NCI-H2029 treated with DMSO at 0.1 percent for 48 hours (cell line): ENCODE measurements around the gene NPDC1.
A peak's percentile ranks its signal among the peaks of the same experiment; 100 is the strongest.
"Not testable (repeated sequence)": the region's sequence is repeated elsewhere in the genome, so short reads cannot be mapped to it uniquely, and the experiment has no call there.

Experiments
- DNase-seq: peaks from one replicate; lab custom pipeline; 2025; lab: John Stamatoyannopoulos, UW

NPDC1 gene

DNA sequence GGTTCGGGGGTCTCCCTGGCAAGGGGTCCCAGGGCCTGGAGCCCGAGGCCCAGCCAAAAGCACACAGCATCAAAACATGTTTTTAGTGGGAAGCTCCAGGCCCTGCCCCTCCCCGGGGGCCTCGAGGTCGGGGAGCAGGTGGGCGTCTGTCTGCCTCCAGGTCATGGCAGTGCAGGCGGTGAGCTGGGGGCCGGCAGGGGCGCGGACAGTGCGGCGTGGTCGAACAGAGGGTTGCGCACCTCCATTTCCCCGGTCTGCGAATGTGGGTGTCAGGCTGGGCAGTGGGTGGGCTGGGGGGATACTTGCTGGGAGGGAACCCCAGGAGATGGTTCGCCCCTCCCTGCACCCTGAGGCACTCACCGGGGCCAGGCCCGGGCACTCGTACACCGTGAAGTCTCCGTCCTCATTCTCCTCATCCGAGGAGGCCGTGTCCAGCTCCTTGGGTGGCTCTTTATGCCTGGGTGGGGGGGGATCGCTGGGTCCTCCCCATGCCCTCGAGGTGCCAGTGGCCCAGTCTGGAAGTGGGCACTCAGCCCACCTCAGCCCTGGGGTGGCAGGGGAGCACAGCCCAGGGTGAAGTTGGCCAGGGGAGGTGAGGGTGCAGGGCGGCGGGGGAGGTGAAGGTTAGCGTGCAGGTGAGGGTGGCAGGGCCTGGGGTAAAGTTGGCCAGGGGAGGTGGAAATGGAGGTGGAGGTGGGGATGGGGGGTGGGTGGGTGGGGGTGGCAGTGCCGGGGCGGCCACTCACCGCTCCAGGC is 6.2 kb downstream of the NPDC1 start:
- DNase-seq = no peak

DNA sequence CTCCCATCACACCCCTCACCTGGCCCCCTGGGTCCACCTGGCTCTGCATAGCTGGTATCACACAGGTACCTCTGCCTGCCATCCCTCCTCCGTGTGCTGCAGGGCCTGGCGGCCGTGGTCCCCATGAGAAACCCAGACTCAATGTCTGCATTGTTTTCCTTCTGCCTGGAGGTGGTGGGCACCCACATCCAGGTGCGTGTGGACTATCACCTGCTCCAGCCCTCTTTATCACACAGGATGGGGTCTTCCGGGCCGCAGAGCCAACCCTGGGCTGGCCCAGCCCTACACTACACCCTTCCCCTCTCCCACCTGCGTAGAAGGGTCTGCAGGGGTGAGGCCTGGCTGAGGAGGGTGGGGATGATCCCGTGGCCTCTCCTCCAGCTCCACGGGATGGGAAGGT is 7.1 kb downstream of the NPDC1 start:
- no peak for DNase-seq

DNA sequence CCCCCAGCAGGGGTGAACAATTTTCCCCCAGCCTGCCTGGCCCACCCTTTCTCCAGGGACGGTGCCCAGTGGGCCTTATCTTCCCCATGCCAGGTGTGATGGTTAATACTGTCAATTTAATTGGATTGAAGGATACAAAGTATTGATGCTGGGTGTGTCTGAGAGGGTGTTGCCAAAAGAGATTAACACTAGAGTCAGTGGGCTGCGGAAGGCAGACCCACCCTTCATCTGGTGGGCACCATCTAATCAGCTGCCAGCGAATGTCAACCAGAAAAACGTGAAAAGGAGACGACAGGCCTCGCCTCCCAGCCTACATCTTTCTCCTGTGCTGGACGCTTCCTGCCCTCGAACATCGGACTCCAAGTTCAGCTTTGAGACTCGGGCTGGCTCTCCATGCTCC is 8.5 kb downstream of the NPDC1 start:
- DNase-seq = no peak

DNA sequence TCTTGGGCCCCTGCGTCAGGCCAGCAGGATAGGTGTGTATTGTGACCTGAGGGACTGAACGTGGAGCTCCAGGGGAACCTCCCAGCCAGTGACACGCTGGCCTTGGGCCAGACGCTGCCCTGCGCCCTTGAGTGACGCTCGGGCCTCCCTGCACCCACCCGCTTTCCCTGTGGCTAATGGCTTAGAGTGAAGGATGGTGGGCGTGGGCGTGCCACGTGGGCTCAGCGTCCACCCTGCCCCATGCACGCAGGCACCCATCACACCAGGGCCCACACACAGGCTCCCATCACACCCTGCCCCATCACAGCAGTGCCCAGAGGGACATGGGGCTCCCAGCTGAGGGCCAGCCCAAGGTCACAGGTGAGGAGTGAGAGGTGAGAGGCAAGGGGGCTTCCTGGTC is 8.9 kb downstream of the NPDC1 start:
- DNase-seq = no peak

DNA sequence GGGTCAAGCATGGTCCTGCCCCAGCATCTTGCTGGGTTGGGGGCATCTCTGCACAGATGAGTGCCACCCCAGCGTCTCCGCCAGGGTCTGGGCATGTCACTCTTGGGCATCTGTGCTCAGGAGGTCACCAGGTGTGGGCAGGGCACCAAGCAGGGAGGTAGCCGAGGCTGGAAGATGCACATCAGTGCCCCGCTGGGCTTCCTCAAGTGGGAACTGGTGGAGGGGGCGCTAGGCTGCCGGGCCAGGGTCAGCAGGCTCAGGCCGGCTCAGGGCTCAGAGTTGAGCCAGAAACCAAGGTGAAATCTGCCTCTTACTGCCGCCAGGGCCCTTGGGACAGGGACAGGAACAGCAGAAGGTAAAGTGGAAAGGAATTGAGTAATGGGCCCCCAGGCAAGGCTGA is 10.0 kb downstream of the NPDC1 start:
- DNase-seq = no peak

DNA sequence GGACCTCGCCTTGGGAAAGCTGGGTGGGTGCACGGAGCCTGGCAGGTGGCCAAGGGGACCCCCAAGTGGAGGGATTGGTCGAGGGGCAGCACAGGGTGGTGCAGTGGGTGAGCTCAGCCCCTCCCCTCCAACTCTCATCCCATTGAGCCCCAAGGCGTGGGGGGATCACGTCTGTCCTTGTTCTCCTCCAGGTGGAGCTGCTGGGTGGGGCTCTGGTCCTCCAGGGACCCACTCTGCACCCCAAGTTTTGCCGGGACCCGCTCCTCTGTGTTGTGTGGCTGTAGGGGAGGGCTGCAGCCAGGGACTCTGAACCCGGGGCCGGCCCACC is 10.5 kb downstream of the NPDC1 start:
- no peak for DNase-seq

DNA sequence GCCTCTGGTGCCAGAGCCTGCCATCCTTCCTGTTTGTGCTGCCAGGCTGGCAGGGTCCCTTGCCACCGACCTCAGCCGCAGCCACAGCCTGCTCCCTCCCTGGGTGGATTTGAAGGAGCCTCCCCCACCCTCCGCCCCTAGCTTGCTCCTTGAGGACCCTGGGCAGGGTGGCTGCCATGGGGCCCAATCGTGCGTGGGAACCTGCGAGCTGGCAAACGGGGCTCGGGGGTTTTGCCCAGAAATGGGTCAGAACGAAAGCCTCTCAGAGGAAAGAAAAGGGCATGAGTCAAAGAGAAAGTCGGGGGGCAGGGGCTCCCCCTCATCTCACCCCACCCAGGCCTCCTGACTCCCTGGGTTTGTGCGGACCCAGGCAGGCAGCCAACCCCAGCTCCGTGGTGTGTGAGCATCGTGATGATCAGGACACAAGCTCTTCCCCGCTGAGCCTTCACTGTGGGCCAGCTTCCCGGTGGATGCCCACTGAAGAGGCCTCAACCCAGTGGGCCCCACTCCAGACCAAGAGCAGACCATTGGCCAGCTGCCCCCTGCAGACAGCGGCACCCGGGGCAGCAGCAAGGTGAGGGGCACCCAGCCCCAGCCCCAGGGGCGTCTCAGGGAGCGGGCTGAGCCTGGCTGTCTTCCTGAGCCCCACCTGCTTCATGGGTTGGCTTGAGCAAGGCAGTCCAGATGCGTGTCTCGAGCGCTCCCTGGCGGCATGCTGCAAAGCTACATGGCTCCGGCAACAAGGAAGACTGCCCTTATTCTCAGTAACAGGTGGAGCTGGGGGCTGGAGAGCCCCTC is 11.1 kb downstream of the NPDC1 start:
- DNase-seq = peak; percentile 81

DNA sequence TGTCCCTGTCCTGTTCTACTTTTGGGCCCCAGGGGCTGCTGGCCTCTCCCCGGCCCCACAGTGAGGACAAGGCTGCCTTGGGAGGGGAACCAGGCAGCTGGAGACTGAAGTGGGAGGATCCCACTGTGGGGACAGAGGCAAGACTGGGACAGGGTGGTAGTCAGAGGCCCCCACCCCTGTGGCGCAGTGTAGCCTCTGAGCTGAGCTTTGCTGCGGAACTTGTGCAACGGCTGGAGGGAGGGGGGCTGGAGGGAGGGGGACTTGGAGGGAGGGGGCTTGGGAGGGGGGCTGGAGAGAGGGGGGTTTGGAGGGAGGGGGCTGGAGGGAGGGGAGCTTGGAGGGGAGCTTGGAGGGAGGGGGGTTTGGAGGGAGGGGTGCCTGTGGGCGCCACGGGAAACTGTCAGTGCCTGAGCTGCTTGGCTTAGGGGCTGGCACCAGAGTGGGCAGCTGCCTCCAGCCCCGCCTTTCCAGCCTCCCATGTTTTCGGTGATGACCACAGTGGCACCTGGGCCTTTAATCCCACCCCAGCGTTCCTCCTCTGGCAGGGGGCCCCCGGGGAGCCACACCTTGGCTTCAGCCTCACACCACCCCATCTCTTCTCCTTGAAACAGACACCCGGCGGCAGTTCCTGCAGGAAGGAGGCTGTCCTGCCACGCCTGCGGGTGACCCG is 11.8 kb downstream of the NPDC1 start:
- no peak for DNase-seq

DNA sequence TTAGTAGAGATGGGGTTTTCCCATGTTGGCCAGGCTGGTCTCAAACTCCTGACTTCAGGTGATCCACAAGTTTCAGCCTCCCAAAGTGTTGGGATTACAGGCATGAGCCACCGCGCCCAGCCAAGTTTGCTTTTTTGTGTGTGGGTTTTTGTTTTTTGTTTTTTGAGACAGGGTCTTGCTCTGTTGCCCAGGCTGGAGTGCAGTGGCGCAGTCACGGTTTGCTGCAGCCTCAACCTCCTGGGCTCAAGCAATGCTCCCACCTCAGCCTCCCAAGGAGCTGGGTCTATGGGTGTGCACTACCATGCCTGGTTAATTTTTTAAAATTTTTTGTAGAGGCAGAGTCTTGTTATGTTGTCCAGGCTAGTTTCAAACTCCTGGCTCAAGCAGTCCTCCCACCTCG is 12.5 kb downstream of the NPDC1 start:
- not testable (repeated sequence) for DNase-seq

DNA sequence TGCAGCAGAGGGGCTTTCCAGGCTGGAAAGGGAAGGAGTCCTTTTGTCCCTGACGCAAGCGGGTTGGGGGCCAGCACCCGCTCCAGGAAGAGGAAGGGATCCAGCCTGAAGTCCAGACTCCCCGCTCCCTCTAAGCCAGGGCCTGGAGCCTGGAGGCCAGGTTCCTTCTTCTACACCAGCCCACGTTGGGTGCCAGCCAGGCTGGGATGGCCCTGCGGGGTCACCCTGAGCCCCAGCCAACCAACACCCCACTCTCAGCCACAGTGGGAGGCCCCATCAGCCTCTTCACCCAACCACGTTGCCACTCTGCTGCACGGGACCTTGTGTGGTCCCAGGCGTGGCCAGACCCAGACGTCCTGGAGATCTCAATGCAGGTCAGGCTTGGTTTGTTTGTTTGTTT is 13.1 kb downstream of the NPDC1 start:
- DNase-seq = no peak

DNA sequence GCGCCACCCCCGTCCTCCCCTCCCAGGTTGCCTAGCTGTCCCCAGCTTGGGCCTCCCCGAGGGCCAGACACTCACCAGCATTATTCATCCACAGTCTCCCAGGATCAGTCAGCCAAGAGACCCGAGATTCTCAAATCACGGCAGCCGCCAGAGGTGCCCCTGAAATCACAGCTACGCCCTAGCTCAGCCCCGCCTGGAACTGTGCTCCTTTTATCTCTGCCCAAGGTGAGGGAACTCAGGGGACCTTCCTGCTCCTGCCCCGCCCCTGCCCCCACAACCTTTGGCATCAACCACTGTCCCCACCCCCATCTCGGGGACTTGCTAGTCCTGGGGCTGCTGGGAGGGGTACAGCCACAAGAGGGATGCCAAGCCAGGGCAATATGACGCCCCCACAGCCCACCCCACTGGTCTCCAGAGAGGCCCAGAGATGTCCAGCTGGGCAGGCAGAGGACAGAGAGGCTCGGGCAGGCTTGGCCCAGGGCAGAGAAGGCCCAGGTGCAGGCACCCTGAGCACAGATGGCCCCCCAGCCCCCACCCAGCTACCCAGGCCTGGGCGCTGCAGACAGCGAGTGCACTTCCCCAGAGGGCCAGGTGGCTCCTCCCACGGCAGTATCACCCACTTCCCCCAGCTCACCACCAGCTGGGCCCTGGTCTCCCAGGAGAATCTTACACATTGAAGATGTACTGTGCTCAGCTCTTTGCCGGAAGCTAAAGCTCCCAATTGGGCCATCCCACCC is 13.9 kb downstream of the NPDC1 start, which contains the start of gene FUT7:
Gene FUT7, minus strand, starts transcription at position 185 of the 737 bp plus-strand sequence. Its CDS starts 97 bp downstream, at position 88.
- no peak for DNase-seq

DNA sequence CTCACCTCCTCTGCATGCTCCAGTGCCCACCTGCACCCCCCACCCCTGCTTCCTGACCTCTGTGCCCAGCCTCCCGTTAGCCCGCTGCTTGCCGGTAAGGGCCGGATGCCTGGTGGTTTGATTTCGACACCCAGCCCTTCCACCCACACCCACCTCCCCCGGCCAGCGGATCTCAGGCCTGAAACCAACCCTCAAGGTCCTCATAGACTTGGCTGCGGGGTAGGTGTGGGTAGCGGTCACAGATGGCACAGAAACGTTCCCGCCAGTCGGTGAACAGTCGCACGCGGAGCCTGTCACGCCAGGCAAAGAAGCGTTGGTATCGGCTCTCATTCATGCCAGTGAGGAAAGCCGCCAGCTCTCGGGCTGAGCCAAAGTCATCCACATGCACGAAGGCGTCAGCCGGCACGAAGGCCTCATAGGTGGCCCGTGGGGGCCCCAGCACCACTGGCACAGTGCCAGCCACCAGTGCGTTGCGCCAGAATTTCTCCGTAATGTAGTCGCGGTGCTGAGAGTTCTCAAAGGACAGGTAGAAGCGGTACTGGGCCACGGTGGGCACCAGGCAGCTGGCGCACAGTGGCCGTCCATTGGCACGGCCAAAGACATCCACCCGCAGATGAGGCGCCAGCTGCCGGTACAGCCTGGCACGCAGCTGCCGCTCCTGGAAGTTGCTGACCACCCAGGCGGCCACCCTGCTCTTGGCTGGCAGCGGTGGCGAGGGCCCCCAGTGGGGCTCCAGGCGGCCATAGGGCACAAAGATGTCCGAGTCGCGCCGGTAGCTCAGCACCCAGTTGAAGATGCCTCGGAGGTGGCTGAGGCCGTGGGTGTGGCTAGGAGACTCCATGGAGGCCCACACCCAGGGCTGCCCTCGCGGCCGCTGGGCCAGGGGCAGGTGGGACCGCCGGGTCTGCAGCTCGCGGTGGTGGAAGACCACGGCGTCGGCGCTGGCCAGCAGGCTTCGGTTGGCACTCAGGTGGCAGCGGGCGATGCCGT is 15.1 kb downstream of the NPDC1 start:
- DNase-seq = no peak

DNA sequence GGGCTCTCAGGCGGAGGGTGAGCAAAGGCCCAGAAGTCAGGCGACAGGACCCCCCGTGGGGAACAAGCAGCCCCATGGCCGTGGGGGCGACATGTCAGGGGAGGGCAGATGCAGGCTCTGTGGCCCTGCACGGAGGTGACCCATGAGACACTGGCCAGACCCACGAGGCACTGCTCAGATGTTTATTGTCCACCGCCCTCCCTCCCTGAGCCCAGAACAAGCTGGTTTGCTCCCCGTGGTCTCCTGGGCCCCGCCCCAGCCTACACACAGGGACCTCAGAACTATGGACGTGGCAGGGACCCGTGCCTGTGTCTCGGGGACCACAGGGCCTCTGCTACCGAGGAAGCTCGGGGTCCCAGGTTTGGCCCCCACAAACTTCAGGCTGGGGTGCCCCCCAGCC is 16.0 kb downstream of the NPDC1 start:
- DNase-seq = no peak

DNA sequence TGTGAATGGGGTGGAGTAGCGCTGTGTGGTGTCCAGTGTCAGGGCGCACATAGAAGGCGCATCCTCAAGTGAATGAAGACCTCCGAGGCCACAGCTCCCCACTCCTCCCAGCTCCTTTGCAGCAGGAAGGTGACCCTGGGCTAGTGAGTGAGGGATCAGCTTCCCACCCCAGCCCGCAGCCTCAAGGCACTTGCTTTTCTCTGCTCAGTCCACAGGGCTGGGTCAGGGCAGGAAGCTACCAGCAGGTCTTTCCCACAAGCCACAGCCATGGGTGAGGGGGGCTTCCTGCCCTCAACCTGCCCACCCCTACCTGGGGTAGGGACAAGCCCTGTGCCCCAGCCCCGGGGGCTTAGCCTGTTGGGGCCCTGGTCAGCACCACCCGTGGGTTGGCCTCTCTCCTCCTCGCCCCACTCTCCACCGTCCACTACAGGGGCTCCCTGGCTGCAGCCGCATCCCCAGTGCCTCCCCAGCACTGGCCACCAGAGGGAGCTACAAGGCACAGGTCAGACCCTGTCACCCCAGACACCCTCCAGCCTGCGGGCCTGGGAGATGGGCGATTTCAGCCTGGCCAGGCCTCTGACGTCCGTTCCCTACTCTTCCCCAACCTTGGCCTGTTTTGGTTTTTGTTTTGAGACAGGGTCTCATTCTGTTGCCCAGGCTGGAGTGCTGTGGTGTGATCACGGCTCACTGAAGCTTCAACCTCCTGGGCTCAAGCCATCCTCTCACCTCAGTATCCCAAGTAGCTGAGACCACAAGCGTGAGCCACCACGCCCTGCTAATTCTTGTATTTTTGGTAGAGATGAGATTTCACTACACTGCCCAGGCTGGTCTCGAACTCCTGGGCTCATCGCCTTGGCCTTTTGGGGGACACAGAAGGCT is 16.7 kb downstream of the NPDC1 start:
- DNase-seq = no peak

DNA sequence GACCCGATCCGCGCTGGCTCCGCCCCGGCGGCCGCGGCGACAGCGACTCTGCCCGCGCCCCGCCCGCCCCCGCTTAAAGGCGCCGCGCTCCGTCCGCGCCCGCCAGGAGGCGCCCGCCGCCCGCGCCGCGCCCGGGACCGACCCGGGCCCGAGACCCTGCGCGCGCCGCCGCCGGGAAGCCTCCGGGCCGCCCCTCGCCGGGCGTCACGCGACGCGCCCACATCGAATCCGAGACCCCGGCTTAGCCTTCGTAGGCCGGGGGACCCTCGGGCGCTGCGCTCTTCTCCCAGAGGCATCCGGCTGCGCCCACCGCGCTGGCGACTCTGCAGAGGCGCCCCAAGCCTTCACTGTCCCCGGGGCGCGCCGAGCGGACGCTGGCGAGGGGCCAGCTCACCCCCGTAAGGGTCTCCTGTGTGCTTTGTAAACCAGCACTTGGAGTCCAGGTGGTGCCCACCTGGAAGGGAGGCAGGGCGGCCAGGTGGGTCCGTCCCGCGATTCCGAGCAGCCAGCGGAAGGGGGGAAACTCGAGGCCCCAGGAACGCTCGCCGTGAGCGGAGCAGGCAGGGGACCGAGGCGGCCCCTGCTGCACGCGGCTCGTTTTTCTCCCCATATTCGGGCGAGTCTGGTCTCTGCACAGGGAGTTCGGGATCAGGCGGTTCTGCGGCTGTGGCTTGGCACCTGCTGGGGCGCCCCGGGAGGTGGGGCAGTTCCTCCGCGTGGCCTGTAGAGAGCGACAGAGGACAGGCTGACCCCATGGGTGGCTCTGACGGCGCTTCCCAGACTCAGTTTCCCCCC is 17.5 kb downstream of the NPDC1 start:
- peak; percentile 29 for DNase-seq

DNA sequence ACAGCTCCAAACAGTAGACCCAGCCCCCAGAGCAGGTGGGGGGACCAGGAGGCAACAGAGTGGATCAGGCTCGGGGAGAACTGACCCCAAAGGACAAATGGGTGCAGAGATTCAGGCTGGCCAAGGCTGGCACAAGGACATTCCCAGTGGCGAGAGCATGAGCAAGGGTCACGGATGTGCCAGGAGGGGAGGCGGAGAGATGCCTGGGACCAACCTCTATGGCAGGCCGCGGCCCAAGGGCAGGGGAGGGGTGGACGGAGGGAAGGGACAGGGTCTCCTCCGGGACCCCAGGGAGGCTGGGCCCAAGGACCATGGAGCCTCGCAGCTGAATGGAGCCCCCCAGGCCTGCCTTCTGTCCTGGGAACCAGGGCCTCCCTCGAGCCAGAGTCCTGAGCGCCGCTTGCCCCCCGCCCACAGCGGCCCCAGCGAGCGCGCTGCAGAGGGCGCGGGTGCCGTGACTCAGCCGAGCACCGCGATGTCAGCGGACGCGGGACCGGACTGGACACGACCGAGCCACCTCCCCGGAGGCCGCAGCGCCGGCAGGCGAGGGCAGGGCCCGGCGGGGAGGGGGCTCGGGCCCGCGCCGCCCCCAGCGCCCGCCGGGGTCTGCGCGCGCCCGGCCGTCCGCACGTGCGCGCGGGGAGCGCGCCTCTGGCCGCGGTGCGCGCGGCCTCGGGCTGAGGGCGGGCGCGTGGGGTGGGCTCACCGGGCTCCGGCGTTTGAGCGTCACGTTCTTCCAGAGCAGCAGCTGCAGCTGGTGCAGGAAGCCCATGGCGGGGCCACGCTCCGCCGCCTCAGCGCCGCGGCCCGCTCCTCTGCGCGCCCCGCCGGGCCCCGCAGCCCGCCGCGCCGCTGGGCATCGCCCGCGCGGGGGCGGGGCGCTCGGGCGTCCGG is 18.4 kb downstream of the NPDC1 start, which contains the start of gene ABCA2:
Gene ABCA2, minus strand, starts transcription at position 869 of the 894 bp plus-strand sequence. Its CDS starts 97 bp downstream, at position 772.
- no peak for DNase-seq

DNA sequence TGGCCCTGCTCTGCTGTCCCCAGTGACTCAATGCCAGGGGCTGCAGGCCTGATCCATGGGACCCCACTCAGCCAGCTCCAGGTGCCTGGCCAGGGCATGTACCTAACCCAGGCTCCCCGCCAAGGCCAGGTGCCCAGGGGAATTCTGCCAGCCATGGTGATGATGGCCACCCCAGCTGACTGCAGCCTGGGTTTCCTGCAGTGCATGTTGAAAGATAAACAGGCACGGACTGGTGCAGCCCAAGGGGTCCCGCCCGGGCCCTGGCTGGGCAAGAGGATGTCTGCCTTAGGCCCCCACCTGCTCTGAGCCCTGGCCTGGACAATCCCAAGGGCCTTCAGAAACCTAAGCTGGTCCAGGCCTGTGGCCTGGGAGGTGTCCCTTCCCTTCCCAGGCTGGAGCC is 19.1 kb downstream of the NPDC1 start:
- DNase-seq = no peak

DNA sequence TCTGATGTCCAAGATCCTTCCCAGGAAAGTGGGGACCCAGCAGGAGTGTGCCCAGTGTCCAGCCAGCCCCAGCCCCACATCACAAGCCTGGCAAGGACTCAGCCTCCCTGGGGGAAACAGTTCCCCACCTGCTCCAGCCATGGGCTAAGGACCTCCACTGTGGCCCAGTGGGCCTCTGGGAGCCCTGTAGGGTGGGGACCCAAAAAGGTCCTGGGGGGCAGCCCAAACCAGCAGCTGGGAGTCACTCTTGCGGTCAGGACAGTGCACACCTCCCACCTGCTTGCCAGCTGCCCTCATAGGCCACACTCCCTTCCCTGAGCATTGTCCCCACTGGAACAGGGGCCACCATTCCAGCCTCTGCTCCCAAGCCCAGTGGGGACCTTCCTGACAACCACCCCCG is 19.6 kb downstream of the NPDC1 start:
- no peak for DNase-seq
